SJSA1 (cell line): Measurements from ENCODE around the gene GZF1. TPM values are rescaled to one million over a fixed set of nuclear protein-coding genes. Genes with fewer than 3 reads are reported as not detected.

Source experiments
- DNase-seq, 2 experiments: peaks; one replicate each; pipeline ENCODE4 v3.0.0-alpha.2; 2015 to 2020; ENCODE audit warnings: low spot score in 2 of 2, low read depth in 1 of 2
- H3K27ac ChIP-seq: fragments of 250-450 bp; sonication (Bioruptor Pico); 2 replicates; pipeline ENCODE4 v1.5.1; 2020; ENCODE audit warnings: mild to moderate bottlenecking, moderate library complexity
- H3K27me3 ChIP-seq: fragments of 250-450 bp; sonication (Bioruptor Pico); replicated peaks from 2 replicates; pipeline ENCODE4 v1.5.1; 2020; ENCODE audit warnings: mild to moderate bottlenecking, moderate library complexity
- H3K36me3 ChIP-seq: fragments of 250-450 bp; sonication (Bioruptor Pico); 2 replicates; pipeline ENCODE4 v1.5.1; 2020; ENCODE audit warnings: mild to moderate bottlenecking
- H3K4me1 ChIP-seq: fragments of 250-450 bp; sonication (Bioruptor Pico); replicated peaks from 2 replicates; pipeline ENCODE4 v1.6.1; 2021; ENCODE audit warnings: mild to moderate bottlenecking
- H3K4me3 ChIP-seq: fragments of 250-450 bp; sonication (Bioruptor Pico); 2 replicates; pipeline ENCODE4 v1.5.1; 2020; ENCODE audit warnings: mild to moderate bottlenecking
- H3K9me3 ChIP-seq: fragments of 250-450 bp; sonication (Bioruptor Pico); replicated peaks from 2 replicates; pipeline ENCODE4 v1.5.1; 2020; ENCODE audit warnings: mild to moderate bottlenecking
- total RNA-seq: library from RNA; depleted of rRNA; stranded (reverse); fragments of >200 nt; shearing (Covaris generic); gene quantifications from 2 replicates; pipeline ENCODE4 v1.2.3, GENCODE V29; 2014

Gene GZF1
- total RNA-seq, 1 experiment from 2014 or later = 19.4 TPM

- DNase-seq = no peak
- Histone ChIP-seq H3K9me3 (no peaks in the 10 kb centered on the region), H3K27ac (no peak overlapping the region), H3K27me3 (no peaks in the 10 kb centered on the region), H3K4me3 (no peak overlapping the region), H3K4me1 (no peaks in the 10 kb centered on the region), H3K36me3 (peaks cover 55% of the 10 kb centered on the region)
Measured at GRCh38 chr20:23393996-23394775, 32.2 kb downstream of the GZF1 start.

DNA sequence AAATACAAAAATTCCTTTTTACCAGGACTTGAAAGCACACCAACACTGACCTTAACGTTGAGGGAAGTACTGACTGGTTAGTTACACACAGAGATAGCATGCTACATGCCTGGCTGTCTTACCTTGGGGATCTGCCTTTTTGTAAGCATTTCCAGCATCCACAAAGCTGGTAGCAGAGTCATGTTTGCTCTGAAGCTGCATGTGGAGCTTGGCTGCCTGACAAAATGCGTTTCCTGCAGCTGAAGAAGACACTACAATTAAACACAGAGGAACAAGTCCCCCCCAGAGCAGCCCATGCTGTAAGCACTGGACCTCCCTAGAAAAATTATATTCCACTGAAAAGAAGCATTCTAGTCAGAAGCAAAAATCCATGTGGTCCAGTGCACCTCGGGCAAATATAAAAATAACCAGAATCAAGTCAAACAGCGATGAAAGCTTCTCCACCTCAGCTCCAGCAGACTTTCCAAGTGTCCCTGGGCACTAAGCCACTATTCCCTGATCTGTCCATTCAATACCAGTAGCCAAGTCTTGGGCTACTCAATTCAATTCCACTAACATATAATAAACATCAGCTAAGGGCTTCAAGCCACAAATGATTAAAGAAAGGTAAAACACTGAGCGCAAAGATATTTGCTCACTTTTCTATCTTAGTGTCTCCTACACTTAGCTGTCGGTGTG lies 35.1 kb downstream of the GZF1 start:
- no peaks in the 10 kb centered on the region for H3K9me3 ChIP-seq

GRCh38 chr20:23397961-23398360 lies 36.0 kb downstream of the GZF1 start:
- Histone ChIP-seq H3K4me3 (no peak overlapping the region), H3K36me3 (peaks cover 44% of the 10 kb centered on the region), H3K27me3 (no peaks in the 10 kb centered on the region), H3K4me1 (no peaks in the 10 kb centered on the region), H3K27ac (no peak overlapping the region), H3K9me3 (no peaks in the 10 kb centered on the region)
- DNase-seq = no peak

More for the DNA sequence above, 35.1 kb downstream of the GZF1 start:
- no peak for DNase-seq
- Histone ChIP-seq H3K4me3 (no peak overlapping the region), H3K4me1 (no peaks in the 10 kb centered on the region), H3K36me3 (peaks cover 42% of the 10 kb centered on the region), H3K27ac (no peak overlapping the region), H3K27me3 (no peaks in the 10 kb centered on the region)

DNA sequence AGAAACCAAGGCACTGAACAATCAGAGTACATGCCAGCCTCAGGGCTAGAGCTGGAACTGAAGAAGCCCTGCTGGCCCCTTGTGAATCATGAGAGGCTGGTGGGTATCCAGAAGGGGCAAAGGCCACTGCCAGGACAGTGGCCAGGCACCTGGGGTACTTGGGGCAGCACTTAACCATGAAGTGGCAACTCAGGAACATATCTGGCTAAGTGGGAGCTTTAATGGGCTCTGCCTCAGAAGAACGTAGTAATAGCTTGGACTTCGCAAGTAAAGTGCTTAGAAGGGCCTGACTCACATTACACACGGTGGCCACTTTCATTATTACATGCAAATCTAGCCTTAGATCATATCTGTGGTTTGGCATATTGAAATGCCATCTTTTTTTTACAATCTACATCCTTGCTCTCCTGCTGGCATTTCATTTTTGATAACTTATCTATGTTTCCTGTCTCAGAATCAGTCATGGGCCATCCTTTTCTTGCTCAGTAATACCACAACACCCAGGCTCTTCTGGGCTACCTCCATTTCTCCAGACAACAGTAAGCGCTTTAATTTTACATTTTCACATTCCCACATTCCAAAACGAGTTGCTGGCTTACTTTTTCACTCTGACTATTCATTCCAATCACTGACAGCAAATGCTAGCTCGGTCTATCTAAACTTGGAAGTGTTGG lies 37.7 kb downstream of the GZF1 start:
- Histone ChIP-seq H3K27ac (no peak overlapping the region), H3K4me1 (no peaks in the 10 kb centered on the region), H3K4me3 (no peak overlapping the region), H3K9me3 (no peaks in the 10 kb centered on the region), H3K36me3 (peaks cover 30% of the 10 kb centered on the region), H3K27me3 (no peaks in the 10 kb centered on the region)
- DNase-seq = no peak

DNA sequence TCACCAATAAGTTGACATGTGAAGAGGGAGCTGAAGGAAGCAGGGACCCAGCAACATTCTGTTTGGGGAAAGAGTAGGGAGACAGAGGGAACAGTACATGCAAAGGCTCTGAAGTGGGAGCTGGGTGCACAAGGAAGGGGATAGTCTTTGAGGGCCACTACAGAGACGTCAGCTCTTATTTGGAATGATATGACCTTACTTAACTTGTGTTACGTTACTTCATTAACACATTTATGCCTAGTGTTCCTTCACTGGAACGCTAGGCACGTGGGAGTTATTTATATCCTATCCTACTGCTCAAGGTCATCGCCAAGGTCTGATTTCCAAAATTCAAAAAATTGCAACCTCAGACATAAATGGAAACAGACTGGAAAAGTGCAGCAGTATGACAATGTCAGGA lies 39.1 kb downstream of the GZF1 start:
- no peak overlapping the region for H3K4me3 ChIP-seq
- no peaks in the 10 kb centered on the region for H3K9me3 ChIP-seq
- H3K36me3 ChIP-seq = peaks cover 22% of the 10 kb centered on the region
- no peaks in the 10 kb centered on the region for H3K27me3 ChIP-seq
- no peaks in the 10 kb centered on the region for H3K4me1 ChIP-seq
- H3K27ac ChIP-seq = no peak overlapping the region
- no peak for DNase-seq

DNA sequence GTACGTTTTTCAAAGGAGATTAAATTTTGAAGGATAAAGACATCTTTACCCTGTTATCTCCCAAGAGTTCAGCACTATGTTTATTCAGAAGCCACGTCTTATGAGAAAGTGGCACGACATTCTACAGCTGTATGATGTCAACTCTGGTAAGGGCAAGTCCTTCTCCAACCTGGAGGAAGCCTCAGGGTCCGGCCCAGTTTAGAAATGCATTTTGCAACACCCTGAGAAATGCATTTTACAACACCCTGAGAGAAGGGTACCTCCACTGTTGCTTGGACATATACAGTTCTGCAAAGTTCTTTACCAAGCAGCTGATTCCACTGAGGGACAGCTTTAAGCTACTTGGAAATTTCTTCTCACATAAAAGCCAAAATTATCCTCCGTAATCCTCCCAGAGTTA lies 41.8 kb downstream of the GZF1 start:
- Histone ChIP-seq H3K27me3 (no peaks in the 10 kb centered on the region), H3K4me1 (no peaks in the 10 kb centered on the region), H3K4me3 (no peak overlapping the region), H3K9me3 (no peaks in the 10 kb centered on the region), H3K36me3 (peaks cover 18% of the 10 kb centered on the region; the same call in 1 of the 2 replicates), H3K27ac (no peak overlapping the region)
- no peak for DNase-seq

DNA sequence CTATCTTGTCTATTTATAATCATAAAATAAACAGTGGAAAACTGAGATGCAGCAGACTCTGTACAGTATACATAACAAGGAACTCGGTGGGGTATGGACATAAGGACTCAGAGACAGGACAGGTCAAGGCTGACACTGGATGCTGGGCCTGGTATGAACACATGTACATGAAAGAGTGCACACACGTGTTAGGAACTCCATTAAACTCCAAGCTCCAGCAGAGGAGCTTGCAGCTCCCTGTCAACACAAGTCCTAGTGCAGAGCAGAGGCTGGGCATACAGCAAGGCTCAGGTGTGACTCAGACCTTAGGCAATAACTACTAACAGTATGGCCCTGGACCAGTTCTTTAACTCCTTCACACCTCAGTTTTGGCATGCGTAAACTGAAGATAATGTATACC lies 42.2 kb downstream of the GZF1 start:
- Histone ChIP-seq H3K9me3 (no peaks in the 10 kb centered on the region), H3K27ac (no peak overlapping the region), H3K4me1 (no peaks in the 10 kb centered on the region), H3K27me3 (no peaks in the 10 kb centered on the region), H3K4me3 (no peak overlapping the region), H3K36me3 (peaks cover 18% of the 10 kb centered on the region; the same call in 1 of the 2 replicates)
- no peak for DNase-seq

- no peak for DNase-seq
Measured at GRCh38 chr20:23406880-23407279, 44.9 kb downstream of the GZF1 start.

GRCh38 chr20:23407781-23408464 lies 45.9 kb downstream of the GZF1 start:
- H3K27me3 ChIP-seq = no peaks in the 10 kb centered on the region
- no peak overlapping the region for H3K4me3 ChIP-seq
- no peak for DNase-seq
- H3K9me3 ChIP-seq = no peaks in the 10 kb centered on the region
- no peaks in the 10 kb centered on the region for H3K4me1 ChIP-seq
- H3K36me3 ChIP-seq = 0 out of 2 replicates have a peak, but pooled peaks cover 2% of the 10 kb centered on the region
- no peak overlapping the region for H3K27ac ChIP-seq

More at GRCh38 chr20:23406880-23407279, 44.9 kb downstream of the GZF1 start:
- Histone ChIP-seq H3K4me3 (no peak overlapping the region), H3K36me3 (peaks cover 10% of the 10 kb centered on the region; the same call in 1 of the 2 replicates), H3K27me3 (no peaks in the 10 kb centered on the region), H3K27ac (no peak overlapping the region), H3K9me3 (no peaks in the 10 kb centered on the region), H3K4me1 (no peaks in the 10 kb centered on the region)

DNA sequence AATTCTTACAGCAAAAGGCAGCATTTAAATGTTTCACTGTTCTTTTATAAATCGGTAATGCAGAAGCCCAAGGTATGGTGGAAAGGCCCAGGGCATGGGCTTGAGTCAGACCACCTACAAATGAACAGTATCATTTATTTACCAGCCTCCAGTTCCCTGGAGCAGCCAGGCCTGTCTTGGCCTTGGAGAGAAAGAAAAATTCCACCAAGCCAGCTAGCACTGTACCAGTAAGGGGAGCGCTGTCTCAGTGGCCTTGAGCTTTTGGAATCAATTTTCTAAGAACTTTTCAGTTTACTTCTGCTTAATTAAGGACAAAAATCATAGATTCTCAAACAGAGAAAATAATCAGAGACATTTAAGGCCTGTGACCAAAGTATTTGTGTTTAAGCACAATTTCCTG lies 47.0 kb downstream of the GZF1 start:
- Histone ChIP-seq H3K4me1 (no peaks in the 10 kb centered on the region), H3K4me3 (no peak overlapping the region), H3K9me3 (no peaks in the 10 kb centered on the region), H3K27ac (no peak overlapping the region), H3K36me3 (no peaks in the 10 kb centered on the region), H3K27me3 (no peaks in the 10 kb centered on the region)
- no peak for DNase-seq

DNA sequence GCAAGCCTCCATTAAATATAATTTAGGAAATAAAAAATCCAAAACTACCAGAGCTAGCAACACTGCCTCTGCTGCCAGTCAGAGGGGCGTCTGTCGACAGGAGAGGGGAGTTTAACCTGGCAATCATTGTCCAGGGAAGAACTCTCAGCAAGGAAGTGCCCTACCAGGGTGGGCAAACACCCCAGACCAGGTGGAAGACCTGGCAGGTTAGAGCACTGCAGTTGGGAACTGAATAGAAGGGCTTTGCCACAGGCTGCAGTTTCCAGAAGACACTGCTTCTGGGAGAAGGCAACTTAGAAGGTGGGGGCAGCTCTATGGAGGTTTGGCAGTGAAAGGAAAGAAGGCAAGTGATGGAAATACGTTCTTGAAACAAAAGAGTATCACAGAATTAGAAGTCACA lies 47.8 kb downstream of the GZF1 start:
- Histone ChIP-seq H3K27me3 (no peaks in the 10 kb centered on the region), H3K36me3 (no peaks in the 10 kb centered on the region), H3K9me3 (no peaks in the 10 kb centered on the region), H3K27ac (no peak overlapping the region), H3K4me3 (no peak overlapping the region), H3K4me1 (no peaks in the 10 kb centered on the region)
- no peak for DNase-seq

- DNase-seq = no peak
- Histone ChIP-seq H3K27me3 (no peaks in the 10 kb centered on the region), H3K9me3 (no peaks in the 10 kb centered on the region), H3K4me1 (no peaks in the 10 kb centered on the region), H3K27ac (no peak overlapping the region), H3K36me3 (no peaks in the 10 kb centered on the region), H3K4me3 (no peak overlapping the region)
Measured at GRCh38 chr20:23410916-23411695, 49.1 kb downstream of the GZF1 start.

- H3K4me3 ChIP-seq = no peak overlapping the region
- peak in 1 of 2 experiments; percentile 4 for DNase-seq
- H3K27ac ChIP-seq = no peak overlapping the region
Measured at GRCh38 chr20:23412026-23412425, 50.0 kb downstream of the GZF1 start.

More at GRCh38 chr20:23412026-23412425, 50.0 kb downstream of the GZF1 start:
- Histone ChIP-seq H3K9me3 (no peaks in the 10 kb centered on the region), H3K36me3 (no peaks in the 10 kb centered on the region), H3K4me1 (no peaks in the 10 kb centered on the region), H3K27me3 (no peaks in the 10 kb centered on the region)
